T-helper 2 cell (primary cell): ENCODE data around the gene FOSL2.
"Not testable (repeated sequence)": the region's sequence is repeated elsewhere in the genome, so short reads cannot be mapped to it uniquely, and the experiment has no call there.

Experiments
- DNase-seq, 5 experiments: peaks; one replicate each; pipeline versions ENCODE4 v3.0.0 to v3.0.0-alpha.2; 2012 to 2022

FOSL2 gene

DNA sequence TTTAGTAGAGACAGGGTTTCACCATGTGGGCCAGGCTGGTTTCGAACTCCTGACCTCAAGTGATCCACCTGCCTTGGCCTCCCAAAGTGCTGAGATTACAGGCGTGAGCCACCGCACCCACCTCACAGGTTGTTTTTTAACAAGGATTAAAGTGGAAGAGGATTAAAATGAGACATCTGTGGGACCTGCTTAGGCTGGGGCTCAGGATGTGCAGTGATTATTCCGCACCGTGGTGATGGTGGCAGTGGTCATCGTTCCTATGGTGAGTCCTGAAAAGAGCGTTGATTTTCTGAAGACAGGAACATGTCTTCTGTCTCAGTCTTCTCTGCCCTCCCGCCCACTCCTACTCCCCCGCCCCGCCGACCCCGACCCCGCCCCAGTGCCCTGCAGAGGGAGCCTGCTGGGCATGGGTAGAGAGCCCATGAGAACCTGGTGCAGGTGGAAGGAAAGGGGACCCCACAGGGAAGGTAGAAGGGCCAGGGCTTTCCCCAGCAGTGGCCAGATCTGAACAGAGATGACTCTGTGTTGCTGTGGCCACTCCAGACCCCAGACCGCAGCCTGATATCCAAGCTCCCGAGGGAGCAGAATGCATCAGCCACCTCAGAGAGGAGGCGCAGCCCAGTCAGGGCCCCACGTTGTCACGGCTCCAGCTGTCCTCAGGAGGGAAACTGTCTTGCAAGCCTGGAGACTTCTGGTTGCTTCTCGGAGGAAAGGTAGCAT lies 34.5 kb upstream of the FOSL2 start:
- no peak for DNase-seq

GRCh38 chr2:28358668-28359201 lies 33.9 kb upstream of the FOSL2 start:
- peak in 2 of 5 experiments; percentile 4 to 24 for DNase-seq

GRCh38 chr2:28359222-28360057 lies 33.2 kb upstream of the FOSL2 start:
- peak; percentile 39 to 98 (median 74) for DNase-seq

GRCh38 chr2:28360058-28360717 lies 32.5 kb upstream of the FOSL2 start:
- DNase-seq = peak in 1 of 5 experiments; percentile 29

DNA sequence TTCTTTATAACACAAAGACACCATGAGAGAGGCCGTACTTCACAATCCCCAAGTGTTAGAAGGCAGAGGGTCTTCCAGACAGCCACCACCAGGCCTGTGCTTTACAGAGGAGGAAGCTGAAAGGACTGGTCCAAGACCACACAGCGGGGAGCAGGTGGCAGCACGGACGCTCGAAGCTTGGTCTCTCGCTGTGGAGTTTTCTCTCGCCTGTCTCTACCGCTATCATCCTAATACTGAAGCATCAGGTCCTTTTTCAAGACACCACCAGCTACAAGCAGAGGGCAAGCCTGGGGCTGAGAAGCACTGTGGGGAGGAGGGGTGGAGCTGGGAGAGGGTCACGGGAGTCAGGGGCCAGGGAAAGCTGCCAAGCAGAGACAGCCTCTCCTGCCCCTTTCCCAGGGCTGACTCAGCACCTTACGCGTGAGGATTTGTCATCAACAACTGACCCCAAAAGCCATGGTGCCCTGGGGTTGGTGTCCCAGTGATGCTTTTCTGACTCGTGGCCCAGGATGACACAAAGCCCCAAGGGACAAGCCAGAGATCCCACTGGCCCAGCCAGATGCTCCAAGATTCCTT lies 31.9 kb upstream of the FOSL2 start:
- no peak for DNase-seq

DNA sequence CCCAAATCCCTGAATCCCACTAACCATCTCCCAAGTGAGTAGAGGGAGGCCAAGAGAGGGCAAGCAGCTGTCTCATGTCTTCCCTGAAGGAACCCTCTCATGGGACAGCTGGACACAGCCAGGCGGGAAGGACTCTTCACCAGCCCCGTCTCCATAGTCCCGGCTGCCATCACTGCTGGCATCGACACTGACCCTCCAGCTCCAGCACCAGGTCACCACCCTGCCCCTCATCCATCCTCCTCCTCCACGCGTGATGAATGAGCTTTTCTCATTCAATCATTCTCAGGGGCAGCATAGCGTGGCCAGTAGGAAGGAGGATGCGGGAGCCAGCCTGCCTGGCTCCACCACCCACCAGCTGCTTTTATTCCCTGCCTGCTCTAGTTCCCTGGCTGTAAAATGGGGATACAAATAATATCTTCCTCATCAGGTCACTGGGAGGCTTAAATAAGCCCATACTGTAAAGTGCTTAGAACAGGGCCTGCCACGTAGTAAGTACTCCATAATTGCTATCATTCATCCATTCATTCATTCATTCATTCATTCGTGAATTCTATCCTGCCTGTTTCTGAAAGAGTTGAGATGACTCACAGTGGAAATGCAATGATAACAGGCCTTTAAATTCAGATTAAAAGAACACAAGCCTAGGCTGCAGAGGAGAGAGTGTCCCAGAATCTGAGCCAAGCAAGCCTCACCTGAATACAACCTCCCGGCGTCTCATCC lies 30.5 kb upstream of the FOSL2 start:
- DNase-seq = no peak

DNA sequence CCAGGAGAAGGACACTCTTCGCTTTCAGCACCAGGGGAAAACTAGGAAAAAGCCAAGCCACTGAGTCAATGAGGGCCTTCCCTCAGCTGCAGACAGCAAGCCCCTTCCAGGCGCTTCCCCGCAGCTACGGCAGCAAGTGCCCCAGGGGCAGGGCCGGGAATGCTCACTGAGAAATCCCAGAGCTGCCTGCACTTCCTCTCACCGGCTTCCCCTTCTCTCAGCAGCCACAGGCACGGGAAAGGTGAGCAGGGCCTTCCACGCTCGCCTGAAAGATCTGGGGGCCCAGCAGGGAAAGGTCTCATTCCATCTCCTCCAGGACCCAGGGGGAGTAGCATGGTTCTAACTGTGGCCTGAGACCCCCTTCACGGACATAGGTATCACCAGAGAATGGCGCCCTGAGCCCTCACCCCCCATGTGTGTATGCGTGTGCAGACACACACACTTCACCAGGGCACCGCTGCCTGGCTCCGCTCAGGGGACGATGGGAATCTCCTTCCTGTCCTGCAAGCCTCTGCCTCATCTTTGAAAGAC lies 29.6 kb upstream of the FOSL2 start:
- no peak for DNase-seq

DNA sequence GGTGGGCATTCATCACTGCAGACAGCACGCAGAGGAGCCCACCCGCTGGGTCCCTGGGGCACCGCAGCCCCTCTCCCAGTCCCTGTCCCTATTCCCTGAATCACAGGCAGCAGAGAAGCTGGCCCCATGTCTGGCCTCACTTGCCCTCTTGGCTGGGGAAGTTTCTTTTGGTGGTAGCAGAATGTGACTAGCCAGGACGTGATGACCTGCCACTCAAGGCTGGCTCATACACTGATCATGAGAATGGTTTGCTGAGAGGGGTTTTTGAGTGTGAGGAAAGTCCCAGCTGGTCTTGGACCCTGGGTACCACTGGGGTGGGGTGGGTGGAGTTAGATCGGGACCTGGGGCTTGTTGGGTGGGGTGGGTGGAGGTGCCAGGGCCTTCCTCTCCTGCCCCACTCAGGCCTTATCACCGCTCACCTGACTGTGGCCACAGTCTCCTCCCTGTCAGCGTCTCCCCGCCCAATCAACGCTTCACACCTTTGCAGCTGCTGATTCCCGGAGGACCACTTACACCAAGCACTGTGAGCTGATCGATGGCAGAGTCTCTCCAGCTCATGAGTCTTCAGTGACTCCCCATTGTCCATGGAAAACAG lies 28.9 kb upstream of the FOSL2 start:
- no peak for DNase-seq

GRCh38 chr2:28364610-28365009 lies 28.0 kb upstream of the FOSL2 start:
- no peak for DNase-seq

DNA sequence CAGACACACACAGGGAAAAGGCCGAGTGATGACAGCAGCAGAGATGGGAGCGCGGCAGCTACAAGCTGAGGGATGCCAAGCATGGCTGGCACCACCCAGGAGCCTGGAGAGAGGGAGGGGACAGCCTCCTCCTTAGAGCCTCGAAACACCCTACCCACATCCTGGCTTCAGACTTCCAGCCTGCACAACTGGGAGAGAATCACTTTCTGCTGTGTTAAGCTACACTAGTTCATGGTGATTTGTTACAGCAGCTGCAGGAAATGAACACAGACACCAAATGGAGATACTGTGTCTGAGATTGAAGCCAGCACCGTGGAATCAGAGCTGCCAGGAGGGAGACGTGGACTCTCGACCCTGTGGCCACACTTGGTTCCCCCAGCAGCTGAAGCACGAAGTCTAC lies 27.5 kb upstream of the FOSL2 start:
- no peak for DNase-seq

DNA sequence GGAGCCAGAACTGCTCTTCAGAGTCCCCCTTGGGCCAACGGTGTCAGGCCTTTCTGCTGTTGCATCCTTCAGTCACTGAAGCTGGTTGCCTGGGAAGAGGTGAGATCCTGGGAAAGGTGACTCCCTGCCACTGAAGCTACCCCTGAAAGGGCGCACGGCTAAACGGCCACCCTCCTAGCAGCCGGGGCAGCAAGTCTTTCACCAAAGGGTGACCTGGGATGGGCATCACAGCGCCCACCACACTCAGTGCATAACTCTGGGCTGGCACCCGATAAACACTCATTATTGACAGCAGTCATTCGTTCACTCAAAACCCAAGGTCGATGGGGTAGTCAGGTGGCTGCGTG lies 26.5 kb upstream of the FOSL2 start:
- no peak for DNase-seq

DNA sequence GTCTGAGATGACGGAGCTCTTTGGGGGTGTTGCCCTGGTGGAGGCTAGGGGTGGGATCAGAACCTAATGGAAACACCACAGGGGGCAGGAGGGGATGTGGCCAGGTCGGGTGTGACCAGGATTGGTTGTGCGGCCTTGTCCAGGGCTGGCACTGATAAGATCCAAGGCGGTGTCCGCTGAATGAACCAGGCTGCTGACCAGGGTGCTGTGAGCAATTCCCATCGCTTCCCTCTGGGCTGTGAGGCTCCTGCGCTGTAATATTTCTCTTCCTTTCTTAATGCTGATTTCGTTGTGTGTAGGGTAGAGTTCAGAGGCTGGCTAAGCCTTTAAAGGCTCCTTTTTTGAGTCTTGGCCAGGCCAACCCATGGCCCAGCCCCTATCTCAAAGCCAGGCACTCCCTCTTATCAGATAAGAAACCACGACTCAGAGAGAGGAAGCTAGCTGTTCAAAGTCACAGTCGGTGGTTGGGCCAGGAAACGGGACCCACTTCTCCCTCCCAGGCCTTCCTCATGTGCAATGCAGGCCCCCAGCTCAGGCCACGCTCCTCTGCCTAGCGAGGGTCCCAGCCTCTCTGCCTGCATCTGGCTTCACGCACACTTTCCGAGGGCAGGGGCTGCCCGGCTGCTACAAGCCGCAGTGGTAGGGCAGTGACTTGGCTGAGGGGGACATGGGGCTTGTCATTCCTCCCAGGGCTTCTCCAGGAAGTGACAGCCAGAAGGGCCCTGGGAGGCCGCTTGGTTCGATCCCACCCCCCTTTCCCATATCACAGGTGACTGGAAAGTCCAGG lies 26.0 kb upstream of the FOSL2 start:
- peak in 4 of 5 experiments; percentile 17 to 97 (median 70) for DNase-seq

GRCh38 chr2:28367667-28368356 lies 24.8 kb upstream of the FOSL2 start:
- no peak for DNase-seq

DNA sequence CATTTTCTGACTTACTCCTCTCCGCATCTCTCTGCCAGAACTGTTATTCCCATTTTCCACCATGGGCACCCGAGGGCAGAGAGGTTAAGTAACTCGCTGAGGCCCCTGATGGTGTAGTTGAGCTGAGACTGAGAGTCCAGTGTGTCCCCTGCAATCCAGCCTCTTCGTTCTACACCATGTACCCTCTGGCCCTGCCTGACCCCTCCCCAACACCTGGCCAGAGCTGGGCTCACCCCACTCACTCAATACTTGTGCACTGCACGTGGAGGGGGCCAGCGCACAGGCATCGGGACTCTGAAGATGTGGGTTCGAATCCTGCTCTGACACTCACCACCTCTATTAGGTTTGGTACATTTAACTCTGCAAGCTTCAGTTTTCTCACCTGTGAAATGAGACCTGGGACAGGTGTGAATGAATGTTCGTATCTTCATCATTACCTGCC lies 24.3 kb upstream of the FOSL2 start:
- DNase-seq = no peak

DNA sequence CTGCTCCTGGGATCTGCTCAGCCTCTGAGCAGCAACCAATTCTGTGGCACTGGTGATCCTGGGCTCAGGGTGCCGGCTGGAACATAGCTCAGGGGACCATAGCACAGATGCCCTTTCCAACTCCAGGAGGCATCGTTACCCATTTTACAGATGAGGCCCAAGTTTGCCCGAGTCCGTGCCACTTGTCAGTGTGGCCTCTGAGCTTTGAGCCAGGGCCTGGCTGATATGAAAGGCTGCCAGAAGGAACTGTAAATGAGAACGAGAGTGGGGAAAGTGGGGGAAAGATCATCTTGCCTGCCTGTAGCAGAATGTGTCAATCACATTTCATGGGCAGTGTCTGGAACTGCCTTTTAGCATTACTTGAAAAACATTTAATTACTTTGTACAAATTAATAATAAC lies 23.3 kb upstream of the FOSL2 start:
- DNase-seq = no peak

DNA sequence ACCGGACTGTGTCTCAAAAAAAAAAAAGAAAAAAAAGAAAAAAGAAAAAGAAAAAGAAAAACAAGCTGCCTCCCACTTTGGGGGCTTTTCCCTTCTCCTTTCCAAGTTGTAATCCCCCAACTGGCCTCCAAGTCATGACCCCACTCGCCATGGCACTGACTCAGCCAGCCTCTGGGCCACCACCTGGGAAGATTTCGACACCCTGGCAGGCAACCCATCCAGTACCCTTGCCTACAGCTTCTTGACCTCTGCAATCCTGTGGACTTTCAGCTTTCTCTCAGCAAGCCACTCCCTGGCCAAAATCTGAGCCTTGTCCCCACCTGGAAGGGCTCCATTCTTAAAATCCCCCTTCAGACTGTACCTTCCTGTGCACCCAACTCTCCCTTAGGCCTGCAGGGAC lies 22.3 kb upstream of the FOSL2 start:
- no peak for DNase-seq

- DNase-seq = not testable (repeated sequence)
These were observed 20.9 kb upstream of the FOSL2 start for GRCh38 chr2:28371728-28372127.

GRCh38 chr2:28373854-28374253 lies 18.8 kb upstream of the FOSL2 start:
- no peak for DNase-seq

GRCh38 chr2:28374331-28374730 lies 18.3 kb upstream of the FOSL2 start:
- no peak for DNase-seq

DNA sequence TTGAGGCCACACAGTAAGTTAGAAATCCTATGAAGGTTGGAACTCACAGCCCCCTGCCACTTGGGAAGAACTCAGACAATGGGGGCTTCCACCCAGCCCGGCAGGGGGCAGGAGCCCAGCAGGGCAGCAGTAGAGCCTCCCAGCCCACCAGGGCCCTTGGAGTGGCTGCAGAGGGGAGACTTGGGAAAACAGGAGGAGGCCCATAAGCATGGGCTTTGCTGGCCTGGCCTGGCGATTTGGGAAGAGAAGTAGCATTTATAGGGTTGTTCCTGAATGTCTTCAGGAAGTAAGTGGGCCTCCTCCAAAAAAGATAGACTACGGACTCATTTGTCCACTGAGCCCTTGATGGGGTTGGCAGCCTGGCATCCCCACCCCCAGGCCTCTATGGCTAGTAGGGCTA lies 17.4 kb upstream of the FOSL2 start:
- DNase-seq = no peak
